Upper lobe of left lung (tissue), 6 donors: ENCODE results near the gene LRTM2. TPM values are rescaled to one million over a fixed set of nuclear protein-coding genes. Genes with fewer than 3 reads are reported as not detected.

Experiments
- ATAC-seq, 2 donors: fragments of 200-7000 bp; cut with Tn5 transposase; one replicate each; pipeline ENCODE4 v1.9.1; 2022; ENCODE audit warnings: mild to moderate bottlenecking in 2 of 2, moderate library complexity in 2 of 2; ENCODE audit not compliant: low FRiP score in 2 of 2
- DNase-seq, 2 donors: peaks; one replicate each; pipeline ENCODE4 v3.0.0-alpha.2; 2019 to 2020
- H3K27ac ChIP-seq, 4 donors: fragments of 200-600 bp; sonication (generic); one replicate each; pipeline ENCODE4 v1.5.1; 2016 to 2019
- H3K27me3 ChIP-seq, 4 donors: fragments of 200-600 bp; sonication (generic); one replicate each; pipeline ENCODE4 v1.5.1; 2017 to 2019
- H3K36me3 ChIP-seq, 4 donors: fragments of 200-600 bp; sonication (generic); one replicate each; pipeline ENCODE4 v1.5.1; 2016 to 2019
- H3K4me1 ChIP-seq, 4 donors: fragments of 200-600 bp; sonication (generic); one replicate each; pipeline ENCODE4 v1.5.1; 2018 to 2019
- H3K4me3 ChIP-seq, 4 donors: fragments of 200-600 bp; sonication (generic); one replicate each; pipeline ENCODE4 v1.5.1; 2017 to 2019; ENCODE audit warnings: mild to moderate bottlenecking in 2 of 4, moderate library complexity in 1 of 4
- H3K9me3 ChIP-seq, 4 donors: fragments of 200-600 bp; sonication (generic); one replicate each; pipeline ENCODE4 v1.5.1; 2018 to 2019
- CTCF ChIP-seq, 6 experiments: fragments of 450-650 bp in 4 of 6; fragments of 200-600 bp in 2 of 6; sonication (generic) in 2 of 6; IDR thresholded peaks; one replicate each; pipeline ENCODE4 v1.5.1; 2016 to 2019; ENCODE audit warnings: antibody characterized with exemption in 6 of 6
- EP300 ChIP-seq, 4 donors: sonication (generic); formaldehyde crosslinking; IDR thresholded peaks; one replicate each; pipeline ENCODE4 v1.5.1; 2017; ENCODE audit warnings: antibody characterized with exemption in 4 of 4, control low read depth in 2 of 4
- POLR2A ChIP-seq, 4 donors: fragments of 450-650 bp; IDR thresholded peaks; one replicate each; pipeline ENCODE4 v1.5.1; 2016 to 2017; ENCODE audit warnings: antibody characterized with exemption in 4 of 4, mild to moderate bottlenecking in 2 of 4
- POLR2AphosphoS5 ChIP-seq, 2 donors: sonication (generic); formaldehyde crosslinking; IDR thresholded peaks; one replicate each; pipeline ENCODE4 v1.5.1; 2017; ENCODE audit warnings: antibody characterized with exemption in 2 of 2
- WGBS, 2 donors: methylation state at CpG; one replicate each; pipeline ENCODE4 v1.1.5; 2017 to 2018; 5-methylcytosine and 5-hydroxymethylcytosine counted together
- total RNA-seq, 6 donors: library from RNA; depleted of rRNA in 4 of 6; stranded (reverse); fragments of >200 nt in 4 of 6; gene quantifications; one replicate each; pipeline versions ENCODE4 v1.1.0 to v1.2.1, GENCODE V29; 2016 to 2021
- donor health status: DM: no; HTN: no; CAD: no; lungs with moderate emphysema.
- donor health status: DM: no; HTN: yes; CAD: no; lungs with severe emphysema.

LRTM2 gene
- total RNA-seq, 6 donors from 2014 or later, result not detected

DNA sequence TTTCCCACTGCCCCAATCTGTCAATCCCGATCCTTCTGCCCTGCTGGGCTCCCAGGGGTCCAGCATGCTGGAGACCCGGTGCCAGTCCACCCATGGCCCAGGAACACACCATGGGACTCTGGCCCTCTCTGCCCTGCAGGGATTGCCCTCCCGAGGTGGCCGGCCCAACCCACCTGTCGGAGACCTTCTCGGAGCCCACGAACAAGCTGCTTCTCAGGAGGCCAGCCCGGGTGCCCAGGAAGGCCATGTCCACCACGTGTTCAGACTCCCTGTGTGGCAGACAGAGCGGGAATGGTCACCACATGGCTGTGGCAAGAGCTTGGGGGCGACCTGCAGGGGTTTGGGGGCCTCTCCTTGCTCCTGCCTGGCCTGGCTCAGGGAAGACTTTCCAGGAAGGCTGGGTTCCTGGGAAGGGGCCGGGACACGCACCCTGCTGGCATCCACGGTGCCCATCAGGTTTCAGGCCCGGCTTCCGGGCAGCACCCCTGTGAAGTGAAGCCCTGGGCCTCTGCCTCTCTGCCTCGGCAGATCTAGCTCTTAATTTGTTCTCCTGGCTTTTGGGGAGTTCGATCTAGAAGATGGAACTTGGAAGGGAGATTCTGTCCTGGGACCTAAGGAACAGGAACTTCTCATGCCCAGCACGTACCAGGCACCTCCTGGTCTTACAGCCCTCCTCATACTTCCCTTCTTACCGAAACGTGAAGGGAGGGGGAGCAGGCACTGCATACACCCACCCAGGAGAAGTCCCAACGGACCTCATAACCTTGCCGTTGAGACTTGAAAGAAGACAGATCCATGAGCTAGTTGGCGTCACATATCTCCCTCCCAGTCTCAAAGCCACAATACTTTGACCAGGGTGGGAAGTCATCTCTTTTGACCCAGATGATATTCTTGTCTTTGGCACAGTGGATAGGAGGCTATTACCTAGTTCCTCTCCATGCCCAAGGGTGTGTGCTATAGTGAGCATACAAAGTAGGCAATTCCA lies 26.3 kb downstream of the LRTM2 start:
- H3K9me3 ChIP-seq, result no peaks in the 10 kb centered on the region
- H3K36me3 ChIP-seq, result no peaks in the 10 kb centered on the region
- H3K27ac ChIP-seq, result no peak overlapping the region
- no peak overlapping the region for H3K4me3 ChIP-seq
- WGBS, 2 donors, result 74 to 82% methylated on average over 7 to 24 of the region's 24 CpGs
- no peaks in the 10 kb centered on the region for H3K4me1 ChIP-seq
- TF ChIP-seq POLR2AphosphoS5 (IDR thresholded peaks at IDR 0.05) (no peak), EP300 (IDR thresholded peaks at IDR 0.05) (no peak), CTCF (IDR thresholded peaks at IDR 0.05) (no peak), POLR2A (IDR thresholded peaks at IDR 0.05) (no peak)
- DNase-seq (peak; percentile 15 to 66), ATAC-seq (no peak)
- no peaks in the 10 kb centered on the region for H3K27me3 ChIP-seq

GRCh38 chr12:1847411-1847810 lies 27.0 kb downstream of the LRTM2 start:
- Histone ChIP-seq H3K27me3 (no peaks in the 10 kb centered on the region), H3K9me3 (no peaks in the 10 kb centered on the region), H3K4me3 (no peak overlapping the region), H3K36me3 (no peaks in the 10 kb centered on the region), H3K27ac (no peak overlapping the region), H3K4me1 (no peaks in the 10 kb centered on the region)
- no peak for ATAC-seq
- 71 to 75% methylated on average over 4 of the region's 4 CpGs for WGBS, 2 donors
- peak in 1 of 2 donors; percentile 6 for DNase-seq
- TF ChIP-seq EP300 (IDR thresholded peaks at IDR 0.05) (no peak), POLR2A (IDR thresholded peaks at IDR 0.05) (no peak), CTCF (IDR thresholded peaks at IDR 0.05) (no peak), POLR2AphosphoS5 (IDR thresholded peaks at IDR 0.05) (no peak)

DNA sequence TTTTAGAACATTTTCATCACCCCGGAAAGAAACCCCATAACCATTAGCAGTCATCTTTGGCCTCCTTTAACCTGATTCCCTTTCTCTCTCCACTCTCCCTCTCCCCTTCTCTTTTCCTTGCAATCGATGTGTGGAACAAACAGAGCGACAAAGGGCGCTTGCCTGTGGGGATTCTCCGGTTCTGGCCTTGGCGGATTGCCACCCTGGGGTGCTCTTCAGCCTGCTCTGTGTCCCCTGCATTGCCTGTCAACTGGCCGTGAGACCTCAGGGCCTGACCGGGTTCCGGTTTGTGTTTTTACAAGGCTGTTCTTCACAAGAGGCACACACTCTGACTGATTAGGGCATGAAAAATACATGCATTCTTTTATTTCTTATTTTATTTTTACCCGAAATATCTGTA lies 27.8 kb downstream of the LRTM2 start:
- TF ChIP-seq POLR2A (IDR thresholded peaks at IDR 0.05) (no peak), CTCF (IDR thresholded peaks at IDR 0.05) (no peak), POLR2AphosphoS5 (IDR thresholded peaks at IDR 0.05) (no peak), EP300 (IDR thresholded peaks at IDR 0.05) (no peak)
- Histone ChIP-seq H3K4me3 (no peak overlapping the region), H3K4me1 (no peaks in the 10 kb centered on the region), H3K27me3 (no peaks in the 10 kb centered on the region), H3K36me3 (no peaks in the 10 kb centered on the region), H3K9me3 (no peaks in the 10 kb centered on the region), H3K27ac (no peak overlapping the region)
- DNase-seq (peak in 1 of 2 donors; percentile 9), ATAC-seq (no peak)
- WGBS, 2 donors, result 68 to 70% methylated on average over 10 of the region's 10 CpGs

GRCh38 chr12:1848745-1849144 lies 28.4 kb downstream of the LRTM2 start:
- TF ChIP-seq POLR2A (IDR thresholded peaks at IDR 0.05), result no peak
- TF ChIP-seq EP300 (IDR thresholded peaks at IDR 0.05), result no peak
- no peak for TF ChIP-seq POLR2AphosphoS5 (IDR thresholded peaks at IDR 0.05)
- TF ChIP-seq CTCF (IDR thresholded peaks at IDR 0.05), result no peak
- Histone ChIP-seq H3K4me3 (no peak overlapping the region), H3K27ac (no peak overlapping the region), H3K4me1 (no peaks in the 10 kb centered on the region), H3K9me3 (no peaks in the 10 kb centered on the region), H3K36me3 (no peaks in the 10 kb centered on the region), H3K27me3 (no peaks in the 10 kb centered on the region)
- WGBS, 2 donors, result 76 to 77% methylated on average over 6 of the region's 6 CpGs
- DNase-seq (peak in 1 of 2 donors; percentile 4), ATAC-seq (no peak)
